Ammon's horn (tissue), 1 donor: ENCODE results near the gene COL19A1.
"Not testable (repeated sequence)": the region's sequence is repeated elsewhere in the genome, so short reads cannot be mapped to it uniquely, and the experiment has no call there.

Experiments used
- DNase-seq: peaks from one replicate; pipeline ENCODE4 v3.0.0-alpha.2; 2016; ENCODE audit warnings: low spot score

Gene COL19A1

GRCh38 chr6:69900869-69901268 is 34.5 kb downstream of the COL19A1 start:
- no peak for DNase-seq

GRCh38 chr6:69901361-69901760 is 35.0 kb downstream of the COL19A1 start:
- no peak for DNase-seq

- DNase-seq: no peak
Measured at GRCh38 chr6:69907981-69908498, 41.7 kb downstream of the COL19A1 start.

GRCh38 chr6:69913361-69913760 is 47.0 kb downstream of the COL19A1 start:
- DNase-seq: no peak

GRCh38 chr6:69914015-69914485 is 47.7 kb downstream of the COL19A1 start:
- DNase-seq: no peak

- no peak for DNase-seq
Measured at GRCh38 chr6:69915346-69915745, 49.0 kb downstream of the COL19A1 start.

GRCh38 chr6:69917834-69918233 is 51.5 kb downstream of the COL19A1 start:
- DNase-seq: no peak

- DNase-seq: no peak
Measured at GRCh38 chr6:69918813-69919475, 52.6 kb downstream of the COL19A1 start.

- not testable (repeated sequence) for DNase-seq
Measured at GRCh38 chr6:69921066-69921465, 54.7 kb downstream of the COL19A1 start.

GRCh38 chr6:69921611-69922010 is 55.3 kb downstream of the COL19A1 start:
- DNase-seq: not testable (repeated sequence)

GRCh38 chr6:69926745-69927144 is 60.4 kb downstream of the COL19A1 start:
- DNase-seq: no peak

- DNase-seq: no peak
Measured at GRCh38 chr6:69933239-69933638, 66.9 kb downstream of the COL19A1 start.

GRCh38 chr6:69935079-69935478 is 68.7 kb downstream of the COL19A1 start:
- no peak for DNase-seq

- no peak for DNase-seq
Measured at GRCh38 chr6:69936674-69937363, 70.5 kb downstream of the COL19A1 start.

- no peak for DNase-seq
Measured at GRCh38 chr6:69937402-69938136, 71.2 kb downstream of the COL19A1 start.

- no peak for DNase-seq
Measured at GRCh38 chr6:69942485-69942884, 76.1 kb downstream of the COL19A1 start.

GRCh38 chr6:69945192-69945591 is 78.8 kb downstream of the COL19A1 start:
- DNase-seq: no peak

- DNase-seq: no peak
Measured at GRCh38 chr6:69948479-69949114, 82.2 kb downstream of the COL19A1 start.

- DNase-seq: peak; percentile 64
Measured at GRCh38 chr6:69953491-69953890, 87.1 kb downstream of the COL19A1 start.

- no peak for DNase-seq
Measured at GRCh38 chr6:69954733-69955132, 88.4 kb downstream of the COL19A1 start.

GRCh38 chr6:69957985-69958559 is 91.7 kb downstream of the COL19A1 start:
- DNase-seq: no peak

GRCh38 chr6:69958978-69959377 is 92.6 kb downstream of the COL19A1 start:
- no peak for DNase-seq
